Measurements from ENCODE around the gene WDFY1. TPM values are rescaled to one million over a fixed set of nuclear protein-coding genes. Genes with fewer than 3 reads are reported as not detected.

The WDFY1 gene
- total and polyA plus RNA-seq, 2 donors from 2014 or later = 10.4 to 38.4 TPM

DNA sequence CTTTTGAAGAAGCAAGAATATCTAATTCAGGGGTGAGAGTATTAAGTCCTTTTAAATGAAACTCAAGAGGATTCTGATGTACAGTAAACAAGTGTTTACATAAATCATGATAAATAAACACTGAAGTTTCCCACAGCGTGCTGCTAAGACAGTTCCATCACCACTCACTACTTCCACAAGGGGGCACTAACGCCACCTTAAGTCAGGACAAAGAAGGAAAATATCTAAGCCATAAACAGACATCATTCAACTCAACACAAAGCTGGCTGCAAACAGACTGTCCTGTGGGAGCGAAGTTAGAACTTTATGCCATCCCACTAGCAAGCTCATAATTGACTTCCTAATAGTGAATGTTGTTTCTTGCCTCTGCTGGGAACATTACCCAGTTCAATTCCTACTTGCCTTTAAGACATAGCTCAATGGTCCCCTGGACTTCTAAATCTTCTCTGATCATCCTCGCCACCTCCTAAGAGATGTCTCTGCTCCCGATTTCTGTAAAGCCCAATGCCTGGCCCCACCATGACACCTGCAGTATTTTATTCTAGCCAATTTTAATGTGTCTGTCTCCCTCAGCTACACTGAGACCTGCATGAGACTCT lies 48.6 kb upstream of the WDFY1 start:
- Histone ChIP-seq H3K4me1 (ENCODE audit: control insufficient read depth in 2 of 3, insufficient read depth in 2 of 3, low read depth in 1 of 3, low read length in 3 of 3) (peaks cover 3 to 14% (median 10%) of the 10 kb centered on the region in 3 donors), H3K9ac (ENCODE audit: low read length in 3 of 3) (no peak overlapping the region), H3K27me3 (ENCODE audit: control insufficient read depth, insufficient read depth, low read length) (no peaks in the 10 kb centered on the region), H3K27ac (ENCODE audit: low read depth in 2 of 2, low read length in 2 of 2) (peak overlapping the region in 1 of 2 donors; percentile 36), H3K36me3 (ENCODE audit: control insufficient read depth in 2 of 3, insufficient read depth in 3 of 3, low read length in 3 of 3) (no peaks in the 10 kb centered on the region), H3K4me3 (ENCODE audit: low read length in 3 of 3) (no peak overlapping the region), H3K9me3 (ENCODE audit: control insufficient read depth in 2 of 3, insufficient read depth in 1 of 3, low read length in 3 of 3) (no peaks in the 10 kb centered on the region)
- intact Hi-C loops (cut with DNase I) = loop anchor here (5.0 kb wide), 1 partner anchor 294 kb away; no protein-coding TSS in a partner anchor
- DNase-seq (peak in 4 of 5 donors; percentile 65 to 94 (median 80)), FAIRE-seq (peak; percentile 84)
- TF ChIP-seq CTCF (IDR thresholded peaks at IDR 0.05; ENCODE audit: borderline replicate concordance, extremely low read depth, insufficient read depth) = peak; percentile 84

DNA sequence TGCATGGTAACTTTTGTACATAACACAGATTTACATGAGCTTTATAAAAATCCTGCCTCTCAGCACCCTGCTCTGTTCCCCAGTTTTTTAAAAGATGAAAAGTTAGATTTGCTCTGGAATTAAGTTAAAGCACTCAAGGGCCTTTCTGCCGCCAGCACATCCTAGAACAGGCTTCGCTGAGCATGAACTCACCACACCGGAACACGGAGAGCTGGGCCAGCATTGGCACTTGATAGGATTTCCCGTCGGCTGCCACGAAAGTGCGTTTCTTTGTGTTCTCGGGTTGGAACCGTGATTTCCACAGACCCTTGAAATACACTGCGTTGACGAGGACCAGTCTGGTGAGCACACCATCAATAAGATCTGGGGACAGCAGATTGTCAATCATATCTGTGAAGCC lies 46.5 kb upstream of the WDFY1 start:
- no peak overlapping the region for H3K27ac ChIP-seq (ENCODE audit: low read depth in 2 of 2, low read length in 2 of 2)
- intact Hi-C loops (cut with DNase I) = loop anchor here (5.0 kb wide), 1 partner anchor 296 kb away; no protein-coding TSS in a partner anchor
- no peaks in the 10 kb centered on the region for H3K27me3 ChIP-seq (ENCODE audit: control insufficient read depth, insufficient read depth, low read length)
- H3K4me3 ChIP-seq (ENCODE audit: low read length in 3 of 3) = no peak overlapping the region
- H3K9me3 ChIP-seq (ENCODE audit: control insufficient read depth in 2 of 3, insufficient read depth in 1 of 3, low read length in 3 of 3) = no peaks in the 10 kb centered on the region
- no peak for TF ChIP-seq CTCF (IDR thresholded peaks at IDR 0.05; ENCODE audit: borderline replicate concordance, extremely low read depth, insufficient read depth)
- DNase-seq (peak in 2 of 5 donors; percentile 39 to 46), FAIRE-seq (no peak)
- peaks cover 3 to 14% (median 10%) of the 10 kb centered on the region in 3 donors for H3K4me1 ChIP-seq (ENCODE audit: control insufficient read depth in 2 of 3, insufficient read depth in 2 of 3, low read depth in 1 of 3, low read length in 3 of 3)
- no peaks in the 10 kb centered on the region for H3K36me3 ChIP-seq (ENCODE audit: control insufficient read depth in 2 of 3, insufficient read depth in 3 of 3, low read length in 3 of 3)
- H3K9ac ChIP-seq (ENCODE audit: low read length in 3 of 3) = no peak overlapping the region

DNA sequence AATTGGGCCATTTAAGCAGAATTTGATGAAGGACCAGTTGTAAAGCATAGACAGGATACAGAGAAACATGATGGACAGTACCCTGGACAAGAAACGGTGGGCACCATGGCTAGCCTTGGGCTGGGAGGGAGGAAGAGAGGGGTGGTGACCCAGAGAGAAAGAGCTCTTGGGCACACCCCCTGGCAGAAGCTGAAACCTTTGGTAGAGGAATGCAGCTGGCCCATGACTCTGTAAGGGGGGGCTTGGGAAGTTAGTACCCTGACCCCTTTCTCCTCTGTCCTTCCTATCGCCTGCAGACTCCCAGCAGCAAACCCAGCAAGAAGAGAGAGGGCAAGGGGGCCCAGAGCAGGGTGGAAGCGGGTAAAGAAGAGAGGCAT lies 44.7 kb upstream of the WDFY1 start:
- H3K27me3 ChIP-seq (ENCODE audit: control insufficient read depth, insufficient read depth, low read length) = no peaks in the 10 kb centered on the region
- H3K4me1 ChIP-seq (ENCODE audit: control insufficient read depth in 2 of 3, insufficient read depth in 2 of 3, low read depth in 1 of 3, low read length in 3 of 3) = peaks cover 3 to 9% (median 8%) of the 10 kb centered on the region in 3 donors
- FAIRE-seq = no peak
- no peak overlapping the region for H3K4me3 ChIP-seq (ENCODE audit: low read length in 3 of 3)
- no peak overlapping the region for H3K27ac ChIP-seq (ENCODE audit: low read depth in 2 of 2, low read length in 2 of 2)
- intact Hi-C loops (cut with DNase I) = loop anchor here (5.0 kb wide), 1 partner anchor 297 kb away; no protein-coding TSS in a partner anchor
- H3K9ac ChIP-seq (ENCODE audit: low read length in 3 of 3) = no peak overlapping the region
- no peaks in the 10 kb centered on the region for H3K36me3 ChIP-seq (ENCODE audit: control insufficient read depth in 2 of 3, insufficient read depth in 3 of 3, low read length in 3 of 3)
- no peak for TF ChIP-seq CTCF (IDR thresholded peaks at IDR 0.05; ENCODE audit: borderline replicate concordance, extremely low read depth, insufficient read depth)
- DNase-seq = peak in 3 of 5 donors; percentile 36 to 74 (median 56)
- no peaks in the 10 kb centered on the region for H3K9me3 ChIP-seq (ENCODE audit: control insufficient read depth in 2 of 3, insufficient read depth in 1 of 3, low read length in 3 of 3)
